ENCODE results near the gene SLC22A23.

Gene SLC22A23

DNA sequence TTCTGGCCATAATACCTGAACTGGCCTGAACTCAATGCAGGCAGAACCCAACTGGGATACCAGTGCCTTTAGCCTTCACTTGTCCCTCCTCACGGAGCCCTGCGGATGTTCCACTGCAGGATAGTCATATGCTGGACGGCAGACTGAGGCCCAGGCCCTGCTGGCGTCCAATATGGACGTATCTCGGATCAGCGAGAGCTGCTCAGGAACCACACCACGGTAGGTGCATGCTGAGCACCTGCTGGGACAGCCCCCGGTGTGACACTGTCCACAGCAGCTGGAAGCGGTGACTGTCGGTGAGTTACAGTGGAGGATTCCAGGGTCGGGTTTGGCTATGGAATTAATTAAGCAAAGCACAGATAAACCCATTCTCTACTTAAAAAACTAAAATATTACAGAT lies 149.4 kb downstream of the SLC22A23 start:
- H3K4me1 ChIP-seq (ENCODE audit: insufficient read depth, poor library complexity, severe bottlenecking), result peaks cover 11% of the 10 kb centered on the region
- DNase-seq (ENCODE audit: low spot score) (no peak), ATAC-seq (ENCODE audit: low read depth) (no peak)
- no peak overlapping the region for H3K4me3 ChIP-seq (ENCODE audit: severe bottlenecking)
- H3K27ac ChIP-seq (ENCODE audit: poor library complexity, severe bottlenecking), result no peak overlapping the region
- H3K36me3 ChIP-seq (ENCODE audit: low read depth), result no peaks in the 10 kb centered on the region
- H3K9me3 ChIP-seq (ENCODE audit: severe bottlenecking), result no peaks in the 10 kb centered on the region
- H3K27me3 ChIP-seq (ENCODE audit: insufficient read depth, poor library complexity, severe bottlenecking), result no peaks in the 10 kb centered on the region
- TF ChIP-seq, protein P1, sequence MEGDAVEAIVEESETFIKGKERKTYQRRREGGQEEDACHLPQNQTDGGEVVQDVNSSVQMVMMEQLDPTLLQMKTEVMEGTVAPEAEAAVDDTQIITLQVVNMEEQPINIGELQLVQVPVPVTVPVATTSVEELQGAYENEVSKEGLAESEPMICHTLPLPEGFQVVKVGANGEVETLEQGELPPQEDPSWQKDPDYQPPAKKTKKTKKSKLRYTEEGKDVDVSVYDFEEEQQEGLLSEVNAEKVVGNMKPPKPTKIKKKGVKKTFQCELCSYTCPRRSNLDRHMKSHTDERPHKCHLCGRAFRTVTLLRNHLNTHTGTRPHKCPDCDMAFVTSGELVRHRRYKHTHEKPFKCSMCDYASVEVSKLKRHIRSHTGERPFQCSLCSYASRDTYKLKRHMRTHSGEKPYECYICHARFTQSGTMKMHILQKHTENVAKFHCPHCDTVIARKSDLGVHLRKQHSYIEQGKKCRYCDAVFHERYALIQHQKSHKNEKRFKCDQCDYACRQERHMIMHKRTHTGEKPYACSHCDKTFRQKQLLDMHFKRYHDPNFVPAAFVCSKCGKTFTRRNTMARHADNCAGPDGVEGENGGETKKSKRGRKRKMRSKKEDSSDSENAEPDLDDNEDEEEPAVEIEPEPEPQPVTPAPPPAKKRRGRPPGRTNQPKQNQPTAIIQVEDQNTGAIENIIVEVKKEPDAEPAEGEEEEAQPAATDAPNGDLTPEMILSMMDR (IDR thresholded peaks at IDR 0.05; ENCODE audit: poor library complexity, severe bottlenecking), result no peak

DNA sequence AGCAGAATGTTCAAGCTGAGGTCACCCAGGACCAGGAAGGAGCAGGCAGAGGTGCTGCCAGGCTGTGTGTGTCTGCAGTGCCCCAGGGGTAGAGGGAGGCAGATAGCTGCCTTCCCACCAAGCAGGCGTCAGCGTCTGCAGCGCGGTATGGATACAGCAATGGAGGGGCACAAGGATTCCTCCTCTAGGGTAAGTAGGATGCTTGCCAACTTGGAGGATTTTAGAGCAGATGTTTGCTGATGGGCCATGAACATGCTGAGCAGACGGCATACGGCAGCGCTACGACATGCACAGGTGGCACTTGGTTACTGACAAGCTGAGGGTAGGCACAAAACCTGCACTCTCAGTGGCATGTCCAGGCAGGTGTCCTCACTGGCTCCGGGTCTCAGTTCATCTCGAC lies 150.0 kb downstream of the SLC22A23 start:
- DNase-seq (ENCODE audit: low spot score) (no peak), ATAC-seq (ENCODE audit: low read depth) (no peak)
- TF ChIP-seq, protein P1 (IDR thresholded peaks at IDR 0.05; ENCODE audit: poor library complexity, severe bottlenecking), result no peak
- no peaks in the 10 kb centered on the region for H3K9me3 ChIP-seq (ENCODE audit: severe bottlenecking)
- H3K4me1 ChIP-seq (ENCODE audit: insufficient read depth, poor library complexity, severe bottlenecking), result peaks cover 11% of the 10 kb centered on the region
- H3K27ac ChIP-seq (ENCODE audit: poor library complexity, severe bottlenecking), result no peak overlapping the region
- no peaks in the 10 kb centered on the region for H3K36me3 ChIP-seq (ENCODE audit: low read depth)
- no peaks in the 10 kb centered on the region for H3K27me3 ChIP-seq (ENCODE audit: insufficient read depth, poor library complexity, severe bottlenecking)
- H3K4me3 ChIP-seq (ENCODE audit: severe bottlenecking), result no peak overlapping the region

DNA sequence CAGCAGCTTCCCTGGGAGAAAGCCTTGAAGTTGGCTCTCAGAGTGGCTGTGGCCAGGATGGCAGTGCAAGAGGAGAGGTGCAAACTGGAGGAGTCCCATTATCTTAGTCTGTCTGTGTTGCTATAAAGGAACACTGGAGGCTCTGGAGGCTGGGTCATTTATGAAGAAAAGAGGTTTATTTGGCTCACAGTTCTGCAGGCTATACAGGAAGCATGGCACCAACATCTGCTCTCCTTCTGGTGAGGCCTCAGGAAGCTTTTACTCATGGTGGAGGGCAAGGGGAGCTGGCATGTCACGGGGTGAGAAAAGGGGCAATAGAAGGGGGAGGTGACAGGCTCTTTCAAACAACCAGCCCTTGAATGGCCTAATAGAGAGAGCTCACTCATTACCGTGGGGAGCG lies 151.0 kb downstream of the SLC22A23 start:
- no peaks in the 10 kb centered on the region for H3K36me3 ChIP-seq (ENCODE audit: low read depth)
- H3K27ac ChIP-seq (ENCODE audit: poor library complexity, severe bottlenecking), result no peak overlapping the region
- TF ChIP-seq, protein P1 (IDR thresholded peaks at IDR 0.05; ENCODE audit: poor library complexity, severe bottlenecking), result no peak
- no peaks in the 10 kb centered on the region for H3K27me3 ChIP-seq (ENCODE audit: insufficient read depth, poor library complexity, severe bottlenecking)
- H3K4me3 ChIP-seq (ENCODE audit: severe bottlenecking), result no peak overlapping the region
- no peak for ATAC-seq (ENCODE audit: low read depth)
- no peak for DNase-seq (ENCODE audit: low spot score)
- no peaks in the 10 kb centered on the region for H3K9me3 ChIP-seq (ENCODE audit: severe bottlenecking)
- H3K4me1 ChIP-seq (ENCODE audit: insufficient read depth, poor library complexity, severe bottlenecking), result peaks cover 5% of the 10 kb centered on the region

DNA sequence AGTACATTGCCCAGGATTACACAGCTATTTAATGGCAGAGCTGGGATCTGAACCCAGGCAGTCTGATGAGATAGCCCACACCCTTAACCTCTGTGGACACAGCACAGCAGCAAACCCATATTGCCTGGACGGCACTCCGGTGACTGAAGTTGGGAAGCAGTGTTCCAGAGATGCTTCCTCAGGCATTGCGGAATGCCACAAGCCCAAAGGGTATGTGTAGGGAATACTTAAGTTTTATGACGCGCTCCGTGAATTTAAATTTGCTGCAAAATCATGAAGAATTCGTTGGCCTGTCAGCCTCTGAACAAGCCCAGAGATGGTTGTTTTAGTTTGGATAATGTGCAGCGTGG lies 151.7 kb downstream of the SLC22A23 start:
- DNase-seq (ENCODE audit: low spot score) (no peak), ATAC-seq (ENCODE audit: low read depth) (no peak)
- H3K4me1 ChIP-seq (ENCODE audit: insufficient read depth, poor library complexity, severe bottlenecking), result no peaks in the 10 kb centered on the region

DNA sequence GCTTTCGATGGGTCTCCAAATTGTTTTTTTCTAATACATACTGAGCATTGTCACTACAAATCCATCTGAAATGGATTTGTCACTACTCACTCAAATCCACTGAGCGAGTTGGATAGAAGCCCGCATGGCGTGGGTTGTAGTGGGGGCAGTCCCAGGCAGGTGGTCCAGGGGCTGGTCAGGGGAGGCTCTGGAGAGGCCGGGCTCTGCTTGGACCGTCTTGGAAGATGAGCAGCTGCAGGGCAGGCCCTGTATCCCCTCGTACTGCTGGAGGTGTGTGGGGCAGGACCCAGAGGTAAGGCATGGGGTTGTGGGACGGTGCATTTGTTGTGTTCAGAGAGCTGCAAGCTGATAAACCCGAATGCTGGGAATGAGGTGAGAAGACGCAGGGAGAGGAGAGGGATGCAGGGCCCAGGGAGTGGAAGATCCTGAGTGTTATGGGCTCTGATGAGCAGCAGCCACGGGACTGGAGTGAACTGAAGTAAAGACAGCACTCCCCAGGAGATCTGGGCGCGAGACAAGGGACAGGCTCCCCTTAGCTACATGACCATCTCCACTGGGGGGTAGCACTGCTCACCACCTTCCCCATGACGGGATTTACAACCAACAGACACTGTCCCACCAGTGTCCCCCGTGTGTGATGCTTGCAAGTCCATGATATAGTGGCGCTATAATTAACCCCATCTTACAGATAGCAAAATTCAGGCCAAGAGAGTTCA lies 152.2 kb downstream of the SLC22A23 start:
- TF ChIP-seq, protein P1 (IDR thresholded peaks at IDR 0.05; ENCODE audit: poor library complexity, severe bottlenecking), result no peak
- H3K9me3 ChIP-seq (ENCODE audit: severe bottlenecking), result no peaks in the 10 kb centered on the region
- no peaks in the 10 kb centered on the region for H3K27me3 ChIP-seq (ENCODE audit: insufficient read depth, poor library complexity, severe bottlenecking)
- no peak for ATAC-seq (ENCODE audit: low read depth)
- H3K4me1 ChIP-seq (ENCODE audit: insufficient read depth, poor library complexity, severe bottlenecking), result no peaks in the 10 kb centered on the region
- no peak overlapping the region for H3K27ac ChIP-seq (ENCODE audit: poor library complexity, severe bottlenecking)
- no peaks in the 10 kb centered on the region for H3K36me3 ChIP-seq (ENCODE audit: low read depth)
- no peak for DNase-seq (ENCODE audit: low spot score)
- no peak overlapping the region for H3K4me3 ChIP-seq (ENCODE audit: severe bottlenecking)

More for the DNA sequence above, 151.7 kb downstream of the SLC22A23 start:
- H3K9me3 ChIP-seq (ENCODE audit: severe bottlenecking), result no peaks in the 10 kb centered on the region
- H3K27me3 ChIP-seq (ENCODE audit: insufficient read depth, poor library complexity, severe bottlenecking), result no peaks in the 10 kb centered on the region
- no peaks in the 10 kb centered on the region for H3K36me3 ChIP-seq (ENCODE audit: low read depth)
- no peak overlapping the region for H3K27ac ChIP-seq (ENCODE audit: poor library complexity, severe bottlenecking)
- H3K4me3 ChIP-seq (ENCODE audit: severe bottlenecking), result no peak overlapping the region
- TF ChIP-seq, protein P1 (IDR thresholded peaks at IDR 0.05; ENCODE audit: poor library complexity, severe bottlenecking), result no peak

Measured in RWPE2 (cell line).